HL-60/S4 treated with retinoic acid at 250 ng/mL for 4 days and 3 days (cell line): Measurements from ENCODE around the gene ACSL6.
"Not testable (repeated sequence)": the region's sequence is repeated elsewhere in the genome, so short reads cannot be mapped to it uniquely, and the experiment has no call there.

Experiments
- in situ Hi-C: fragments of 300-500 bp; cut with MboI; formaldehyde crosslinking; loops from 2 replicates; pipeline ENCODE4 v1.7.0; 2022; ENCODE audit warnings: low sequenced_read_pairs

ACSL6 gene

DNA sequence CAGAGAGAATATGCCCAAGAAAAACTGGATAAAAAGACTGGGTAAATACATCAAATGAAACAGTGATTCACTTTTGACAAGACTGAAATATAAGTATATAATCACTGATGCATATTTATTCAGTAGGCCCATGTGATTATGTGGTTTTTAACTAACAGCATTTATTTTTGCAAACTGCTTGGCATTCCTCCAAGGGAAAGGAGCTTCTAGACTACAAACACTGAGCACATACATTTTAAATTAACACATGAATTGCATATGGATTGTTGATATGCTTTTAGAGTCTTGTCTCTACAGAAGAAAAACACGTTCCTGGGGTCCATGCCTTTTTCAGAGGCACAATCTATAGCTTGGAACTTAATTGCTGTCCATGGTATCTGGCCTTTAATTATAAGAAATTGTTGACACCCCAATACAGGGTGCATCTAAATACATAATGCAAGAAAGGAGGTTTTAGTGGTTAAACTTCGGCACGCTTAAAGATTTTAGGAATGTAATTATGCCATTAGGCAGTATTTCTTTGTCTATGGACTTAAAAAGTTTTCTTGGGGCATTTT lies 59.1 kb downstream of the ACSL6 start:
- in situ Hi-C loops = no loop called here

DNA sequence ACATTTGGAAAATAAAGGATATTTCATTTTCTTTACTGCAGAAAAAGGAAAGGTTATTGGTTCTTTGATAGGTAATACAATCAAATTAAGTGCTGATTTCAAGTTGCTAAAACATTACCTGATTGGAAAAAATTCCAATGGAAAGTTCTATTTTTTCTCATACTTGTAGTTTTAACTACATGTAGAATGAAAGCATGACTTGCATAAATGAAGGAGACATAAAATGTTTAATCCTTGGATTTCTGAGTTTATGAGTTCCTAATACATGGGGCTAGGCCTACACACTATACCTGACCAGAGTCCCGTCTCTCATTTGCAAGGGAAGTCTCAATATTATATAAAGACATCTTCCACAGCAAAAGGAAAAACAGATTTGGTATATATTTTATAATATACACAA lies 60.8 kb downstream of the ACSL6 start:
- in situ Hi-C loops = no loop called here

DNA sequence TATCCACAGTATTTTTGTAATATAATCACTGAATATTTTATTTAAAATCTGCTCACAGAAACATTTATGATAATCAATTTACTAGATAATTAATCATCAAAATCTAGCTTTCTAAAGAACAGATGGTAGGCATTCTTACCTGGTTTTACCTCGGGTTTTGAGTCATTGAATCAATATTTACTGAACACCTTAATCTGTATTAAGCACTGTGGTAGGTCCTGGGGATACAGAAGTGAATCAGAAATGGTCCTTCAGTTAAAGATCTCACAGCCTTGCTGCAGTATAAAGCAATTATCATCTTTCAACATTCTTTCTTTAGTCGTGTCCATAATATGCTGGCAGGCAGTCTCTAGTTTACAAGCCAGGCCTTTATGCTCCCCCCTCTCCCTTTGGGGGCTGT lies 64.0 kb downstream of the ACSL6 start:
- in situ Hi-C loops = no loop called here

DNA sequence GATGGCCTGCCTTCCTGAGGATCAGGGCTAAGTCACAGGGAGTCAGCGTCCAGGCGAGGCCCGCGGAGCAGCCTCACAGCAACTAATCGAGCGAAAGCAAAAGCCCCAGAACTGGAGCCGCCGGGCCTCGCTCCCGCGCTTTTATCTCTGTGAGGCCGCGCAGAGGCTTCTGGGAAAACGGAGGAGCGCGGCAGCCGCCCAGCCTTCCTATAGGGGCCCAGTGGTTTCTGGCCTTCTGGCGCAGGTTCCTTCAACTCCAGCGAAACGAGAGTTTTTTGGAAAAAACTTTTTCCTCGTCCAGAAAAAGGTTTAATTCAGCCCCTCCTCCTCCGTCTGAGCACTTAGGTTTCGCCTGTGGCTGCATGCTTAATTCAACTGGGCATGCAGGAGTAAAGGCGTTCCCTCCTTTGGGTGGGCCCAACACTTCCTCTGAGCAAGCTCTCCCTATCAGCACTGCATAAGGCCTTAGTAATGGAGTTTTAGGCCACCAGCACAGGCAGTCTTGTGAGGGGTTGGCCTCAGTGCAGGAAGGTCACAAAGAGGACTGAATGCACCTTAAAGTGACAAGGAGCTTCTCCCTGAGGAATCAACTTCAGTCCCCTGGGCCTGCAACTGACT lies 65.8 kb downstream of the ACSL6 start, which contains the start of gene MEIKIN:
TSS of gene MEIKIN (minus strand) at position 113 of the 618 bp plus-strand sequence. CDS start 158 bp downstream, outside the sequence.
- in situ Hi-C loops = no loop called here

DNA sequence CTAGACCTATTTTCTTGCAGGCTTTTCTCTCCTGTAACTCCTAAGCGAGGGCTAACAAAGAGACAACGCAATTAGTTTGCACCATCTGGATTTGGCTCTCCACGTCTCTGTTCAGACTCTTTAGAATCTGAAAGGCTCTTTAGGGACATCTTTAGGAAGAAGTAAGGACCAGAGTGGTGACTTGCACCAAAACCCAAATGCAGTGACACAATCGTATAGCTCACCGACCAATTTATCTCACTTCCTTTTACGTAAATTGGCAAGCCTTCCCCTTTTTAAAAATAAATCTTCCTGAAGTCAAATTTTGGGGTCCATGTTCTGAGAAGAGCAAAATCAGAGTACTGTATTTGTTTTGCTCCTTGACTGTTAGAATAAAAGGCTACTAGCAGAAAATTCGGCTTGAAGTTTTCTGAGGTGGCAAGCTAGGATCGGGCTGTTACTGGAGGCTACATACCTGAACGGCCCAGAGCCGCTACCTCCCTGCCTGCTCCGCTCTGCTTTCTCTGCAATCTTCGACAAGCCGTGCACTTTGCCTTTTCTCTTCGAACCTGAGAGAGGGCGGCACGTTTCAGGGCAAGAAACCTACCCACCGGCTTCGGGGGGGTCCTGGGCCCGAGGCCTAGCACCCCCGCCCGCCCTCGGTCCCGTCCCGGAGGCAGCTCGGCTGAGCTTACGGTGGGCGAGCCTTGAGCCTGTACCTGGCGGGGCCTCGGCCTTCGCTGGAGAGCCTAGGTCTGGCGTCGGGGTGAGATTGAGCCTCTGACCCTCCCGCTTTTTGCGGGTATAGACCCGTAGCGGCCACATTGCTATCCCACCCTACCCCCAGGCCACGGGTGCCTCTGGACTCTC lies 66.5 kb downstream of the ACSL6 start:
- in situ Hi-C loops = no loop called here

DNA sequence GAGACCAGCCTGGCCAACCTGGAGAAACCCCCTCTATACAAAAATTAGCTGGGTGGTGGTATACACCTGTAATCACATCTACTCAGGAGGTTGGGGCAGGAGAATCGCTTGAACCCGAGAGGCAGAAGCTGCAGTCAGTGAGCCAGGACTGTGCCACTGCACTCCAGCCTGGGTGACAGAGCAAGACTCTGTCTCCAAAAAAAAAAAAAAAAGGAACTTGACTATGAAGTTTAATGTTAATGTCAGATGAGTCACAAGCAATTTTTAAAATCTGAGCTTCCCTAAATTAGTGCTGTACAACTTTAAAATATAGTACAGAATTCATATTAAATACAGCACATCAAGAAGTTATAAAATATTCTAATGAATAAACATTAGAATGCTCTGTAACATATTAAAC lies 67.5 kb downstream of the ACSL6 start:
- in situ Hi-C loops = no loop called here

DNA sequence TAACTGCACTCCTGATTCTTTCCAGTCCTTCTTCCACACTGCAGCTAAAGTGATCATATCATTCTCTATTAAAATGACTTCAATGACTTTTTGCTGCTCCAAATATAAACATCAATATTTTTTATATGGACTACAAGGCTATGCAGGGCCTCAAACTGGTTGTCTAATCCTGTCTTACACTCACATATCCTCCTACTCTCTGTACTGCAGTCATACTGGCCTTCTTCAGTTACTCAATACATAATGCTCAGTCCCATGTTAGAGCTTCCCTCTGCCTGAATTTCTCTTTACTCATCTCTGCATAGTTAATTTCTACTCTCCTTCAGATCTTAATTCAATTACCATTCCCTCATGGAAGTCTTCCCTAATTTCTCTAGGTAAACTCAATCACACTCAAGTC lies 69.4 kb downstream of the ACSL6 start:
- in situ Hi-C loops = no loop called here

DNA sequence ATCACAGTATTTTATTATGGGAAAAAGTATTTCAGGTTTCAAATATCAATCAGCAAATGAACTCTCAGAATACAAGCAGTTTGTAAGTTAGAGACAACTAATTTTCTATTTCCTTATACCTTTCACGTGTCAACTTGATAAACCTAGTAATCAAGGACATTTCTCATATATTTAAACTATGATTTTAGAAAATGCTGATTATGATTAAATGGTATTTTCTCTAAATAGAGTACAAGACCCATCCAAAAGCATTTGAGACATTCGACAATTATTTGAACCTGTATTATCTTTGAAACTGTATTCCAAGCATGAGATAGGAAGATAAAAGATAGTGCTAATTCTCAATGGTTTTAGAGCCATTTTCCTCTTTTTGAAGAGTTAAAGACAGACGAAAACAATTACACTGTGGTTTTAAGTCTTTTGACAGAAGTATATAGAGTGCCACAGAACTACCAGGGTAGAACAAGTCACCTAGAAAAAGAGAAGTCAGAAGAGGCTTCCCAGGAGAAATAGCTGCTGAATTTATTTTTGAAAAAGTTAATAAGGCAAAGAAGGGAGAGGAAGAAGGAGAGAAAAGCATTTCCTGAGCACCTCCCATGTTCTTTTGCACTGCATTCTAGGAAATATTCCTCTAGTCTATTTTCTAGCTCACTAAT lies 71.6 kb downstream of the ACSL6 start:
- in situ Hi-C loops = no loop called here

DNA sequence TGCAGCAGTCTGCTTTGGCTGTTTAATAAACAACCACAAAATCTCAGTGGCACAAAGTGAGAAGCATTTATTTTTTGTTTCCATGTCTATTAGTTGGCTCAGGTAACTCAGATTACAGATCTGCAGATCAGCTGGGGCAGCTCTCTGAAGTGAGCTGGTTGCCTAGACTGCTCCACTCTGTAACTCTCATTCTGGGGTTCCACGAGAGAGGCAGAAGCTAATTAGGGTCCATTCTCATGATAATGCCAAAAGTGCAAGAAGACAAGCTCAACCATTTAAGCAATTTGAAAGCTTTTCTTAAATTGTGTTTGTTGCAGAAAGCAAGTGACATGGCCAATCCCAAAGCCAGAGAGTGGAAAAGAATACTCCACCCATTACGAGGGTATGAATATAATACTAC lies 79.2 kb downstream of the ACSL6 start:
- in situ Hi-C loops = no loop called here

DNA sequence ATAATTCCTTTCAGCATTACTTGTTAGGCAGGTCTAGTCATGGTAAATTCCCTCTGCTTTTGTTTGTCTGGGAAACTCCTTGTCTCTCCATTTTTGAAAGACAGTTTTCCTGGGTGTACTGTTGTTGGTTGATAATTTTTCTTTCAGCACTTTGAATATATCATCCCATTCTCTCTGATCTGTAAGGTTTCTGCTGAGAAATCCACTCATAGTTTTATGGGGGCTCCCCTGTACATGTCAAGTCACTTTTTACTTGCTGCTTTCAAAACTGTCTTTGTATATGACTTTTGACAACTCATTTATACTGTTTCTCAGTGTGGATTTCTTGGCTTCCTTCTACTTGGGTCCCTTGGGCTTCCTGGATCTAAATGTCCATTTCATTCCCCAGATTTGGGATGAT lies 82.5 kb downstream of the ACSL6 start:
- in situ Hi-C loops = no loop called here

DNA sequence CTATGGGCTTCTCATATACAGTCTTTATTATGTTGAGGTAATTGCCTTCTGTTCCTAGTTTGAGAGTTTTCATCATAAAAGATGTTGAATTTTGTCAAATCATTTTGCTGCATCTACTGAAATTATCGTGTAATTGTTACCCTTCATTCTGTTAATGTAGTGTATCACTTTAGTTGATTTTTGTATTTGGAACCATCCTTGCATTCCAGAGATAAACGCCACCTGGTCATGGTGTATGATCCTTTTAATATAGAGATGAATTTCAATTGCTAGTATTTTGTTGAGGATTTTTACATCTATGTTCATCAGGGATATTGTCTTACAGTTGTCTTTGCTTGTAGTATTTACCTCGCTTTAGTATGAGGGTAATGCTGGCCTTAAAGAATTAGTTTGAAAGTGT lies 85.3 kb downstream of the ACSL6 start:
- in situ Hi-C loops = no loop called here

DNA sequence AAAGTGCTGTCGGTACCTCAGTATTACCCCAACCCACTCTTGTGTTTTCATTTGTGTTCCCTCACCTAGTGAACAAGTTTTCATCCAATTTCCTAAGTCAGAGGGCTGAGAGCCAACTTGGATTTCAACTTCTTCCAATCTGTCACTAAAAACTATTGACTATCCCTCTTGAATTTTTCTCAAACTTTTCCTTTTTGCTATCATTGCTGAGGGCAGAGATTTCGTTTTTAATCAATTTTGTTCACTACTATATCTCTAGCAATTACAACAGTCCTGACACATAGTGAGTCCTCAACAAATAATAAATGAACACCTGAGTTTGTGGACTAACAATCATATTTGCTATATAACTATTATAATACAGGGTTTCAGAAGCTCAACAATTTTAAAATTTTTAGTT lies 95.0 kb downstream of the ACSL6 start:
- in situ Hi-C loops = no loop called here

DNA sequence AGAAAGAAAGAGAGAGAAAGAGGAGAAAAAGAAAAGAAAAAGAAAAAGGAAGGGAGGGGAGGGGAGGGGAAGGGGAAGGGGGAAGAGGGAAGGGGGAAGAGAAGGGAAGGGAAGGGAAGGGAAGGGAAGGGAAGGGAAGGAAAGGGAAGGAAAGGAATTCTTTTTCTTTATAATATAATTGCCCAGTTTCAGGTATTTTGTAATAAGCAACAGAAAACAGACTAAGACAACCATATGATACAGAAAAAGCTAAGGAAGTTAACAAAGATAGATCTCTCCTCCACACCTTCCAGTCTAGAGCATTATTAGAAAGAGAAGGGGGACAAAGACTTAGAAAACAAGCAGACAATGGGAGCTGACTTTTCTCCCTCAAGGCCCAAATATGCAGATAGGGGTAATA lies 97.0 kb downstream of the ACSL6 start:
- in situ Hi-C loops = no loop called here

DNA sequence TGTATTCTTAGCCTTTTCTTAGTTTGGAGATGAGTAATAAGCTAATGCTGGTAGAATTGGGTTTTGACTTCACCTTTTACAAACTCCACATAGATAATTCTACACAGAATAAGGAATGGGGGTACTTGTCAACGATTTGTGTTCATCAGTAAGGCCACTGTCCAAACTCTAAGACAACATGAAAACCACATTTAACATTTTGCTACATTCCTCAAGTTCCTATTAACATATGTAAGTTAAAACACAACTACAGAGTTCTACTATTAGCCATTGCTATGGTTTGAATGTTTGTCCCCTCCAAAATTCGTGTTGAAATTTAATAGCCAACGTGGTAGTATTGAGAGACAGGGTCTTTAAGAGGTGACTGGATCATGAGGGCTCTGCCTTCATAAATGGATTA lies 97.9 kb downstream of the ACSL6 start:
- in situ Hi-C loops = no loop called here

DNA sequence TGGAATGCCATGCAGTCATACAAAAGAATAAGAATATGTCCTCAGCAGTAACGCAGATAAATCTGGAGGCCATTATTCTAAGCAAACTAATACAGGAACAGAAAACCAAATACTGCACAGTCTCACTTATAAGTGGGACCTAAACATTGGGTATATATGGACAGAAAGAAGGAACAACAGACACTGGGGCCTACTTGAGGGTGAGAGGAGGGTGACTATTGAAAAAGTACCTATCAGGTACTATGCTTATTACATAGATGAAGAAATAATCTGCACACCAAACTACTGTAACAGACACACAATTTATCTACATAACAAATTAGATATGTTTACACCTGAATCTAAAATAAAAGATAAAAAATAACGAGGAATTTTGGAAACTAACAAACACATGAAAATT lies 104.8 kb downstream of the ACSL6 start:
- in situ Hi-C loops = no loop called here

DNA sequence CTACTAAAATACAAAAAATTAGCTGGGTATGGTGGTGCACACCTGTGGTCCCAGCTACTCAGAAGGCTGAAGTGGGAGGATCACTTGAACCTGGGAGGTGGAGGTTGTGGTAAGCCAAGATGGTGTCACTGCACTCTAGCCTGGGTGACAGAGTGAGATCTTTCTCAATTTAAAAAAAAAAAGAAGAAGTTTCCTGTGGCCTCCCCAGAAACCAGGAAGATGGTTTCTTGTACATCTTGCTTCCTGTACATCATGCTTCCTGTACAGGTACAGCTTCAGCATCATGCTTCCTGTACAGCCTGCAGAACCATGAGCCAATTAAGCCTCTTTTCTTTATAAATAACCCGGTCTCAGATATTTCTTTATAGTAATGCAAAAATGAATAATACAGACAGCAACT lies 109.2 kb downstream of the ACSL6 start:
- in situ Hi-C loops = not testable (repeated sequence)
